NB4 (cell line): ENCODE measurements around the gene ANKLE2.

Experiments
- DNase-seq: peaks from one replicate; pipeline ENCODE4 v3.0.0; 2010; ENCODE audit warnings: low read depth
- H3K4me3 ChIP-seq: one replicate; pipeline ENCODE4 v1.5.1; 2011; ENCODE audit warnings: mild to moderate bottlenecking, low read depth, low read length, moderate library complexity
- CTCF ChIP-seq: IDR thresholded peaks from one replicate; pipeline ENCODE4 v1.5.1; 2012; ENCODE audit warnings: low read depth, low read length
- MAX ChIP-seq: IDR thresholded peaks from 2 replicates; pipeline ENCODE4 v1.6.1; 2011; ENCODE audit warnings: low read depth, low read length
- MYC ChIP-seq: IDR thresholded peaks from 2 replicates; pipeline ENCODE4 v1.6.1; 2011; ENCODE audit warnings: low read depth, low read length
- POLR2A ChIP-seq: IDR thresholded peaks from 2 replicates; pipeline ENCODE4 v1.6.1; 2011; ENCODE audit warnings: mild to moderate bottlenecking; ENCODE audit not compliant: insufficient read length; ENCODE audit errors: extremely low read depth

Gene ANKLE2

GRCh38 chr12:132740652-132741051 lies 21.0 kb downstream of the ANKLE2 start:
- no peak overlapping the region for H3K4me3 ChIP-seq
- TF ChIP-seq POLR2A: no peak
- DNase-seq: no peak

- no peak for DNase-seq
- TF ChIP-seq MYC (no peak), CTCF (no peak)
- no peak overlapping the region for H3K4me3 ChIP-seq
Measured at GRCh38 chr12:132740313-132740646, 21.4 kb downstream of the ANKLE2 start.

GRCh38 chr12:132739600-132740312 lies 21.9 kb downstream of the ANKLE2 start:
- no peak overlapping the region for H3K4me3 ChIP-seq
- TF ChIP-seq MYC: no peak
- no peak for TF ChIP-seq POLR2A
- no peak for TF ChIP-seq CTCF
- no peak for TF ChIP-seq MAX
- DNase-seq: no peak

GRCh38 chr12:132736913-132737312 lies 24.7 kb downstream of the ANKLE2 start:
- DNase-seq: no peak
- no peak overlapping the region for H3K4me3 ChIP-seq
- no peak for TF ChIP-seq MAX

GRCh38 chr12:132736378-132736777 lies 25.3 kb downstream of the ANKLE2 start:
- no peak for DNase-seq
- no peak overlapping the region for H3K4me3 ChIP-seq
- TF ChIP-seq MYC: no peak
- TF ChIP-seq MAX: no peak

GRCh38 chr12:132735496-132735895 lies 26.1 kb downstream of the ANKLE2 start:
- no peak for DNase-seq
- H3K4me3 ChIP-seq: no peak overlapping the region
- TF ChIP-seq MYC (no peak), POLR2A (no peak), CTCF (no peak), MAX (no peak)

- no peak for DNase-seq
- no peak overlapping the region for H3K4me3 ChIP-seq
- TF ChIP-seq CTCF: no peak
- no peak for TF ChIP-seq MYC
- no peak for TF ChIP-seq MAX
Measured at GRCh38 chr12:132734206-132734605, 27.4 kb downstream of the ANKLE2 start.
